AG09309 (cell line): ENCODE measurements around the gene ZNF565.

Source experiments
- DNase-seq: peaks from one replicate; pipeline ENCODE4 v3.0.0-alpha.2; 2010; ENCODE audit warnings: low read depth
- H3K4me3 ChIP-seq: 2 replicates; pipeline ENCODE4 v1.5.1; 2011; ENCODE audit warnings: mild to moderate bottlenecking, low read depth, low read length, moderate library complexity; ENCODE audit not compliant: control insufficient read depth
- CTCF ChIP-seq: IDR thresholded peaks from 2 replicates; pipeline ENCODE4 v1.5.1; 2011; ENCODE audit warnings: mild to moderate bottlenecking, low read depth, low read length, inconsistent platforms; ENCODE audit not compliant: insufficient read depth, control insufficient read depth; ENCODE audit errors: missing control alignments

Gene ZNF565

GRCh38 chr19:36255316-36255715, 40.9 kb upstream of the ZNF565 start:
- H3K4me3 ChIP-seq, result no peak overlapping the region
- no peak for DNase-seq
- no peak for TF ChIP-seq CTCF

GRCh38 chr19:36254848-36255247, 40.4 kb upstream of the ZNF565 start:
- no peak for TF ChIP-seq CTCF
- no peak overlapping the region for H3K4me3 ChIP-seq
- no peak for DNase-seq

GRCh38 chr19:36252047-36252446, 37.6 kb upstream of the ZNF565 start:
- TF ChIP-seq CTCF, result no peak
- no peak for DNase-seq
- H3K4me3 ChIP-seq, result no peak overlapping the region

- H3K4me3 ChIP-seq, result no peak overlapping the region
- no peak for DNase-seq
- TF ChIP-seq CTCF, result no peak
Measured at GRCh38 chr19:36246006-36246481, 31.6 kb upstream of the ZNF565 start.

- no peak for DNase-seq
- peak overlapping the region; percentile 5 for H3K4me3 ChIP-seq
- TF ChIP-seq CTCF, result no peak
Measured at GRCh38 chr19:36245210-36246005, 30.9 kb upstream of the ZNF565 start.

- TF ChIP-seq CTCF, result no peak
- DNase-seq, result no peak
- H3K4me3 ChIP-seq, result no peak overlapping the region
Measured at GRCh38 chr19:36244066-36244465, 29.6 kb upstream of the ZNF565 start.
